Natural killer cell (primary cell): ENCODE data around the gene TSSK3. TPM values are rescaled to one million over a fixed set of nuclear protein-coding genes. Genes with fewer than 3 reads are reported as not detected.
A peak's percentile ranks its signal among the peaks of the same experiment; 100 is the strongest.

Experiments
- ATAC-seq, 3 donors: fragments of 150-1000 bp in 2 of 3; fragments of 200-7000 bp in 1 of 3; cut with Tn5 transposase; 1 replicate in 1 of 3; 2 replicates in 2 of 3; pipeline ENCODE4 v1.10.0; 2021; ENCODE audit warnings: mild to moderate bottlenecking in 2 of 3, moderate library complexity in 2 of 3
- DNase-seq, 2 donors: peaks; one replicate each; pipeline versions ENCODE4 v3.0.0 to v3.0.0-alpha.2; 2013 to 2021; ENCODE audit warnings: mixed read lengths in 1 of 2
- H3K27ac ChIP-seq: one replicate; pipeline ENCODE4 v1.5.1; 2013; ENCODE audit warnings: mild to moderate bottlenecking, low read length
- H3K27me3 ChIP-seq: one replicate; pipeline ENCODE4 v1.6.1; 2013; ENCODE audit warnings: low read length; ENCODE audit not compliant: control insufficient read depth, insufficient read depth
- H3K36me3 ChIP-seq: one replicate; pipeline ENCODE4 v1.6.1; 2013; ENCODE audit warnings: low read length; ENCODE audit not compliant: control insufficient read depth, insufficient read depth
- H3K4me1 ChIP-seq: one replicate; pipeline ENCODE4 v1.6.1; 2013; ENCODE audit warnings: low read length; ENCODE audit not compliant: control insufficient read depth, insufficient read depth
- H3K4me3 ChIP-seq: one replicate; pipeline ENCODE4 v1.5.1; 2013; ENCODE audit warnings: low read length
- H3K9me3 ChIP-seq: one replicate; pipeline ENCODE4 v1.6.1; 2013; ENCODE audit warnings: low read length; ENCODE audit not compliant: control insufficient read depth, insufficient read depth
- H3K27ac Mint-ChIP-seq, 2 donors: one replicate each; pipeline ENCODE4 v1.8.0; 2022; ENCODE audit warnings: mild to moderate bottlenecking in 2 of 2, mixed read lengths in 2 of 2, moderate library complexity in 1 of 2
- H3K27me3 Mint-ChIP-seq, 2 donors: one replicate each; pipeline ENCODE4 v1.8.0; 2022; ENCODE audit warnings: low read depth in 2 of 2, mixed read lengths in 2 of 2
- H3K36me3 Mint-ChIP-seq: one replicate; pipeline ENCODE4 v1.8.0; 2022; ENCODE audit warnings: mixed read lengths
- H3K4me1 Mint-ChIP-seq, 2 donors: one replicate each; pipeline ENCODE4 v1.8.0; 2022; ENCODE audit warnings: mixed read lengths in 2 of 2
- H3K4me3 Mint-ChIP-seq: one replicate; pipeline ENCODE4 v1.8.0; 2022; ENCODE audit warnings: mild to moderate bottlenecking, moderate library complexity, mixed read lengths
- H3K9me3 Mint-ChIP-seq, 2 donors: one replicate each; pipeline ENCODE4 v1.8.0; 2022; ENCODE audit warnings: mixed read lengths in 2 of 2
- CTCF ChIP-seq: fragments of 200-600 bp; IDR thresholded peaks from one replicate; pipeline ENCODE4 v1.8.0; 2022; ENCODE audit warnings: antibody characterized with exemption
- WGBS: methylation state at CpG from one replicate; pipeline ENCODE4 v1.1.7; 2013; ENCODE audit warnings: missing lambda C conversion rate; ENCODE audit not compliant: insufficient coverage; 5-methylcytosine and 5-hydroxymethylcytosine counted together
- intact Hi-C: fragments of 100-400 bp; cut with micrococcal nuclease; formaldehyde crosslinking; loops from one replicate; pipeline ENCODE4 v1.14.2; 2022
- total RNA-seq, 4 donors: library from RNA; stranded (reverse); fragments of 120-200 nt in 1 of 4; gene quantifications; one replicate each; pipeline versions ENCODE4 v1.2.3 to v1.2.4, GENCODE V29; 2013 to 2022

Gene TSSK3
- total RNA-seq, 3 donors from 2014 or later (not counting 1 experiment from before 2014, with no cell fraction given) = 1.2 to 3.7 (median 1.4) TPM

- TF ChIP-seq CTCF = no peak
- Mint-ChIP-seq H3K4me3 (peak overlapping the region; percentile 69), H3K27ac (peak overlapping the region; percentile 36 to 38)
These were observed 28.9 kb upstream of the TSSK3 start for GRCh38 chr1:32333251-32333963.

GRCh38 chr1:32334274-32334861 lies 28.0 kb upstream of the TSSK3 start:
- peaks cover 11% of the 10 kb centered on the region for H3K36me3 Mint-ChIP-seq
- no peak for ATAC-seq
- no peak for TF ChIP-seq CTCF
- H3K4me3 Mint-ChIP-seq = peak overlapping the region; percentile 88
- Histone ChIP-seq H3K27ac (no peak overlapping the region), H3K9me3 (no peaks in the 10 kb centered on the region), H3K27me3 (no peaks in the 10 kb centered on the region), H3K4me1 (peaks cover 43% of the 10 kb centered on the region), H3K4me3 (no peak overlapping the region), H3K36me3 (peaks cover 46% of the 10 kb centered on the region)
- no peaks in the 10 kb centered on the region for H3K9me3 Mint-ChIP-seq
- intact Hi-C loops = loop anchor here (2.0 kb wide), 1 partner anchor 60 kb away; the partner anchor contains the start of gene BSDC1
- 78% methylated on average over 9 of the region's 9 CpGs for WGBS
- H3K4me1 Mint-ChIP-seq = peaks cover 30 to 52% of the 10 kb centered on the region in 2 donors
- peak in 1 of 2 donors; percentile 30 for DNase-seq
- H3K27ac Mint-ChIP-seq = peak overlapping the region; percentile 38 to 76
- H3K27me3 Mint-ChIP-seq = peaks cover 0 to 3% of the 10 kb centered on the region in 2 donors

More at GRCh38 chr1:32333251-32333963, 28.9 kb upstream of the TSSK3 start:
- Histone ChIP-seq H3K27ac (no peak overlapping the region), H3K4me3 (no peak overlapping the region), H3K4me1 (peaks cover 33% of the 10 kb centered on the region), H3K9me3 (no peaks in the 10 kb centered on the region), H3K36me3 (peaks cover 56% of the 10 kb centered on the region), H3K27me3 (no peaks in the 10 kb centered on the region)
- no peaks in the 10 kb centered on the region for H3K9me3 Mint-ChIP-seq
- intact Hi-C loops = no loop called here
- peaks cover 28 to 46% of the 10 kb centered on the region in 2 donors for H3K4me1 Mint-ChIP-seq
- DNase-seq (no peak), ATAC-seq (no peak)
- H3K36me3 Mint-ChIP-seq = peaks cover 11% of the 10 kb centered on the region
- no peaks in the 10 kb centered on the region for H3K27me3 Mint-ChIP-seq
- 93% methylated on average over 2 of the region's 3 CpGs for WGBS

GRCh38 chr1:32334864-32335534 lies 27.3 kb upstream of the TSSK3 start:
- Histone ChIP-seq H3K4me1 (peaks cover 48% of the 10 kb centered on the region), H3K27ac (no peak overlapping the region), H3K27me3 (no peaks in the 10 kb centered on the region), H3K4me3 (peak overlapping the region; percentile 36), H3K9me3 (no peaks in the 10 kb centered on the region), H3K36me3 (peaks cover 40% of the 10 kb centered on the region)
- Mint-ChIP-seq H3K27ac (peak overlapping the region; percentile 43 to 76), H3K27me3 (peaks cover 0 to 3% of the 10 kb centered on the region in 2 donors), H3K9me3 (no peaks in the 10 kb centered on the region), H3K36me3 (peaks cover 11% of the 10 kb centered on the region), H3K4me3 (peak overlapping the region; percentile 88), H3K4me1 (peaks cover 26 to 52% of the 10 kb centered on the region in 2 donors)
- peak; percentile 49 to 66 (median 49) for ATAC-seq
- peak; percentile 83 for TF ChIP-seq CTCF
- 4% methylated on average over 46 of the region's 46 CpGs for WGBS
- intact Hi-C loops = loop anchor here (1.0 to 5.0 kb wide), 4 partner anchors 37 to 113 kb away; partner anchors contain the start of genes BSDC1, EIF3I and TMEM234
- DNase-seq = peak; percentile 64 to 89
